ENCODE results near the gene SLC2A14.
"Not testable (repeated sequence)": the region's sequence is repeated elsewhere in the genome, so short reads cannot be mapped to it uniquely, and the experiment has no call there.

Gene SLC2A14

GRCh38 chr12:7833831-7834230, 38.9 kb downstream of the SLC2A14 start:
- DNase-seq (ENCODE audit: low spot score), result no peak

GRCh38 chr12:7833201-7833600, 39.5 kb downstream of the SLC2A14 start:
- DNase-seq (ENCODE audit: low spot score), result not testable (repeated sequence)

- DNase-seq (ENCODE audit: low spot score), result peak; percentile 33
Measured at GRCh38 chr12:7832059-7832696, 40.5 kb downstream of the SLC2A14 start.

- DNase-seq (ENCODE audit: low spot score), result not testable (repeated sequence)
Measured at GRCh38 chr12:7829737-7830136, 43.0 kb downstream of the SLC2A14 start.

GRCh38 chr12:7825754-7826153, 47.0 kb downstream of the SLC2A14 start:
- DNase-seq (ENCODE audit: low spot score), result not testable (repeated sequence)

GRCh38 chr12:7806863-7807487, 65.7 kb downstream of the SLC2A14 start:
- peak; percentile 36 for DNase-seq (ENCODE audit: low spot score)

GRCh38 chr12:7806319-7806718, 66.4 kb downstream of the SLC2A14 start:
- DNase-seq (ENCODE audit: low spot score), result not testable (repeated sequence)

- no peak for DNase-seq (ENCODE audit: low spot score)
Measured at GRCh38 chr12:7801460-7801859, 71.3 kb downstream of the SLC2A14 start.

GRCh38 chr12:7798750-7799308, 73.9 kb downstream of the SLC2A14 start:
- not testable (repeated sequence) for DNase-seq (ENCODE audit: low spot score)

GRCh38 chr12:7797698-7798398, 74.9 kb downstream of the SLC2A14 start:
- DNase-seq (ENCODE audit: low spot score), result no peak

- DNase-seq (ENCODE audit: low spot score), result not testable (repeated sequence)
Measured at GRCh38 chr12:7797269-7797668, 75.4 kb downstream of the SLC2A14 start.

- no peak for DNase-seq (ENCODE audit: low spot score)
Measured at GRCh38 chr12:7793211-7793610, 79.5 kb downstream of the SLC2A14 start.

- DNase-seq (ENCODE audit: low spot score), result not testable (repeated sequence)
Measured at GRCh38 chr12:7788884-7789528, 83.7 kb downstream of the SLC2A14 start, which contains the start of gene NANOG. NANOG (plus strand) TSS chr12:7789402; CDS start chr12:7789615, 213 bp downstream.

- DNase-seq (ENCODE audit: low spot score), result no peak
Measured at GRCh38 chr12:7788294-7788660, 84.4 kb downstream of the SLC2A14 start.

- no peak for DNase-seq (ENCODE audit: low spot score)
Measured at GRCh38 chr12:7787574-7788293, 85.0 kb downstream of the SLC2A14 start.

- no peak for DNase-seq (ENCODE audit: low spot score)
Measured at GRCh38 chr12:7784701-7785100, 88.0 kb downstream of the SLC2A14 start.

- DNase-seq (ENCODE audit: low spot score), result not testable (repeated sequence)
Measured at GRCh38 chr12:7783433-7783832, 89.3 kb downstream of the SLC2A14 start.

- DNase-seq (ENCODE audit: low spot score), result no peak
Measured at GRCh38 chr12:7782055-7782454, 90.7 kb downstream of the SLC2A14 start.

- DNase-seq (ENCODE audit: low spot score), result no peak
Measured at GRCh38 chr12:7781274-7781673, 91.4 kb downstream of the SLC2A14 start.

- DNase-seq (ENCODE audit: low spot score), result no peak
Measured at GRCh38 chr12:7769999-7770398, 102.7 kb downstream of the SLC2A14 start.
